ENCODE results near the gene KLHDC3.
"Not testable (repeated sequence)": the region's sequence is repeated elsewhere in the genome, so short reads cannot be mapped to it uniquely, and the experiment has no call there.

DNA sequence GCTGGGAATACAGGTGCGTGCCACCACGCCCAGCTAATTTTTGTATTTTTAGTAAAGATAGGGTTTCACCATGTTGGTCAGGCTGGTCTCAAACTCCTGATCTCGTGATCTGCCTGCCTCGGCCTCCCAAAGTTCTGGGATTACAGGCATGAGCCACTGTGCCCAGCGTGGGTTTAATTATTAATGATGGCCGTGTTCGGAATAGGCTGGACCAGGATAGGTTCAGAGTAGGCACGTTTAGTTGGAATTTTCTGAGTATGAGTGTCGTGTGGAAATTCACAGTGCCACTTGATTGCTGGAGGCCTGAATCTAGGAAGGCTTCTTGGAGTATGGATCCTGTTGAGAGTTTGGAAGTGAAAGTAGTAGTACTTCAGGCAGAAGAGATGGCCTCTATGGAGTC lies 15.8 kb upstream of the KLHDC3 start:
- TF ChIP-seq, protein P1, sequence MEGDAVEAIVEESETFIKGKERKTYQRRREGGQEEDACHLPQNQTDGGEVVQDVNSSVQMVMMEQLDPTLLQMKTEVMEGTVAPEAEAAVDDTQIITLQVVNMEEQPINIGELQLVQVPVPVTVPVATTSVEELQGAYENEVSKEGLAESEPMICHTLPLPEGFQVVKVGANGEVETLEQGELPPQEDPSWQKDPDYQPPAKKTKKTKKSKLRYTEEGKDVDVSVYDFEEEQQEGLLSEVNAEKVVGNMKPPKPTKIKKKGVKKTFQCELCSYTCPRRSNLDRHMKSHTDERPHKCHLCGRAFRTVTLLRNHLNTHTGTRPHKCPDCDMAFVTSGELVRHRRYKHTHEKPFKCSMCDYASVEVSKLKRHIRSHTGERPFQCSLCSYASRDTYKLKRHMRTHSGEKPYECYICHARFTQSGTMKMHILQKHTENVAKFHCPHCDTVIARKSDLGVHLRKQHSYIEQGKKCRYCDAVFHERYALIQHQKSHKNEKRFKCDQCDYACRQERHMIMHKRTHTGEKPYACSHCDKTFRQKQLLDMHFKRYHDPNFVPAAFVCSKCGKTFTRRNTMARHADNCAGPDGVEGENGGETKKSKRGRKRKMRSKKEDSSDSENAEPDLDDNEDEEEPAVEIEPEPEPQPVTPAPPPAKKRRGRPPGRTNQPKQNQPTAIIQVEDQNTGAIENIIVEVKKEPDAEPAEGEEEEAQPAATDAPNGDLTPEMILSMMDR (IDR thresholded peaks at IDR 0.05; ENCODE audit: low read depth, low read length, poor library complexity, severe bottlenecking): not testable (repeated sequence)
- not testable (repeated sequence) for TF ChIP-seq EZH2phosphoT487 (IDR thresholded peaks at IDR 0.05; ENCODE audit: borderline replicate concordance, low read length)

Data from DOHH2 (cell line).